Adrenal gland (tissue), 5 donors: ENCODE measurements around the gene NMUR1.

Experiments used
- CTCF ChIP-seq, 6 experiments: fragments of 450-650 bp in 4 of 6; fragments of 200-600 bp in 2 of 6; sonication (generic) in 1 of 6; IDR thresholded peaks; 1 replicate in 5 of 6; 2 replicates in 1 of 6; pipeline versions ENCODE4 v1.5.1 to v1.8.0; 2016 to 2021; ENCODE audit warnings: antibody characterized with exemption in 6 of 6, mild to moderate bottlenecking in 2 of 6, moderate library complexity in 1 of 6
- POLR2A ChIP-seq, 2 donors: fragments of 450-650 bp; IDR thresholded peaks; one replicate each; pipeline ENCODE4 v1.6.1; 2017; ENCODE audit warnings: antibody characterized with exemption in 2 of 2, mild to moderate bottlenecking in 2 of 2, moderate library complexity in 1 of 2
- donor health status: DM: no; HTN: no; CAD: no.

DNA sequence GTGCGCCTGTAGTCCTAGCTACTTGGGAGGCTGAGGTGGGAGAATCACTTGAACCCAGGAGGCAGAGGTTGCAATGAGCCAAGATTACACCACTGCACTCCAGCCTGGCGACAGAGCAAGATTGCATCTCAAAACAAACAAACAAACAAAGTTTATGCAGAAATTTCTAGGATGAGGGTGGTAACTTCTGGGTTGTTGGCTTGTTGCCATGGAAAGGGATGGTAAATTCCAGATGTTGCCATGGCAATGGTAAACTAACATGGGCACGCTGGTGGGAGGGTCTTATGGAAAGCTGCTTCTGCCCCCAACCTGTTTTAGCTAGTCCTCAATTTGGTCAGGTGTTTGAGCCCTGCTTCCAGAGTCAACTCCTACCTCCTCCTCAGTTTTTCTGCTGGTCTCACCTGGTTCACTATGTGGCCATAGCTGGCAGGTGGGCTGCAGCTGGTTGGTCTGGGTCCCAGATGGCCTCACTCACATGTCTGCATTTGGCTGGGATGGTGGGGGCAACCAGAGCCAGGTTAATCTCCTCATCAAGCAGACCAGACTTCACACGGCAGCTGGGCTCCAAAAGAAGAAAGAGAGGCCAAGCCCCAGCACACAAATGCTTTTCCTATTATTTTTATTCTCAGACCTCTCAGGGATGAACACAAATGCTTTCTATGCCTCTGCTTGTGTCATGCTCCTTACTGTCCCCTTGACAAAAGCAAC is 35.8 kb upstream of the NMUR1 start:
- TF ChIP-seq CTCF (IDR thresholded peaks at IDR 0.05) = no peak
- no peak for TF ChIP-seq POLR2A (IDR thresholded peaks at IDR 0.05)
